ENCODE data around the gene ZSWIM6. TPM values are rescaled to one million over a fixed set of nuclear protein-coding genes. Genes with fewer than 3 reads are reported as not detected.

Gene ZSWIM6
- total RNA-seq, 1 donor from 2014 or later: 5.9 TPM

- intact Hi-C loops (cut with micrococcal nuclease): no loop called here
These were observed 193.6 kb downstream of the ZSWIM6 start for GRCh38 chr5:61525512-61526206.

DNA sequence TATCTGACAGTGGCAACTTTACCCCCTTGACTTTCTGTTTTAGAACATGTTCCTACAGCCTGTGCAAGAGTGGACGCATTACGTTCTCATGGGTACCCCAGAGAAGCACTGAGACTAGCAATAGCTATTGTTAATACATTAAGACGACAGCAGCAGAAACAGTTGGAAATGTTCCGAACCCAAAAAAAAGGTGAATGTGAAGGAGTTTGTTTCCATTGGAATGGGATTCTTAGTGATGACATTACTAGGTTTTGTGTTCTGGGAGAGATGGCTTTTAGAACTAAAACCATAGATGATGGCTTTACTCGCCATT lies 194.1 kb downstream of the ZSWIM6 start:
- intact Hi-C loops (cut with micrococcal nuclease): no loop called here

GRCh38 chr5:61532983-61533382 lies 200.9 kb downstream of the ZSWIM6 start:
- intact Hi-C loops (cut with micrococcal nuclease): loop anchor here (5.0 kb wide), 1 partner anchor 371 kb away; the partner anchor contains the start of gene SMIM15

DNA sequence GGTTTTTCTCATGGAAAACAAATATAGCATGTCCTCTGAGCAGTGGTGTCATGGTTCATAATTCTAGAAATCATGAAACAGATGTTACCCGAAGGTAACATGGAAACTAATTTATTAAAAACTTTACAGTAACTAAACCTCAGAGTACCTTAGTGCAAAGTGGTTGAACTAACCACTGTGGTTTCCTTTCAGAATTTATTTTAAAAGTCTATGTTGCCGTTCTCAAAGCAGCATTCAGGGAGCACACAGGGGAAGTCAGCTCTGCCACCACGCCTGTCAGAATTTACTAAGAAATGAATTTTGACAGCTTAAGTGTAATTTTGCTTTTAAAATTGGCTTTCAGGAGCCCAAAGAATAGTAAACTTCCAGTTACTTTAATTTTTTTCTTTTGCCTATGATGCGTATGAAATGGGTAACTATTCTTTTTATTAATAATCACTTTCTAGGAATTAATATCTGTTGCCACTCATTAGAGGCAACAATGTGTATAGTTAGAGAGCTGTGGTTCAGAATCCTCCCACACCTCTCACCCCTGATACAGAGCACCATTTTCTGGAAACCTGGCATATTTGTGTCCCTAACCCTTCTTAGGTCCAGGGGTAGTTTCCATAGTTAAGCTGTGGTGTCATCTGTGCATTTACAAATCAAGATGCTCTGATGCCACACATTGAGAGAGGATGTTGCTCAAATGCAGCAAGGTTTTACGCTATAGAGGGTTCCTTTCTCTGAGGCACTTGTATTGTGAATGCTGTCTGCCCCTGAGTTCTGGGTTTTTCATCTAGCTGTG lies 202.6 kb downstream of the ZSWIM6 start:
- intact Hi-C loops (cut with micrococcal nuclease): loop anchor here (1.0 to 5.0 kb wide), 3 partner anchors 126 to 372 kb away; partner anchors contain the start of genes SMIM15 and ZSWIM6

GRCh38 chr5:61535828-61536227 lies 203.8 kb downstream of the ZSWIM6 start:
- intact Hi-C loops (cut with micrococcal nuclease): loop anchor here (2.0 kb wide), 1 partner anchor 203 kb away; the partner anchor contains the start of gene ZSWIM6

DNA sequence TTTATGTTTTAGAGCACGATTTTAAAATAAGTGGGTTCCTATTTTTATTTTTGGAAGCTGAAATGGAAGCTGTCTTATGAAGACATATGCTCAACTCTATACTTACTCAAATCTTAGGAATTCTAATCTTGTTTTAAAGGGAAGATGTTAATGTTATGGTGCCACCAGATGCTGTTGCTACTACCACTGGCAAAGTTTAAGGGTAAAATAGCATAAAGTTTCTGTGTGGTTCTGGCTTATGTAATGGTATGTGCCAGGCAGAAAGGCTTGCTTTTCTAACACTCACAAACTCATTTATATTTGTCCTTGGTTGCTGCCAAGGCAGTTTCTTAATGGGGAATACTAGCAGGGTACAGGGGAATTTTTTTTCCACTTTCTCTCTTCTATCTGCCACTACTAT lies 204.9 kb downstream of the ZSWIM6 start:
- intact Hi-C loops (cut with micrococcal nuclease): no loop called here

GRCh38 chr5:61538722-61539501 lies 206.9 kb downstream of the ZSWIM6 start:
- intact Hi-C loops (cut with micrococcal nuclease): no loop called here

GRCh38 chr5:61549530-61549929 lies 217.5 kb downstream of the ZSWIM6 start:
- intact Hi-C loops (cut with micrococcal nuclease): no loop called here

GRCh38 chr5:61551637-61552313 lies 219.7 kb downstream of the ZSWIM6 start:
- intact Hi-C loops (cut with micrococcal nuclease): no loop called here

DNA sequence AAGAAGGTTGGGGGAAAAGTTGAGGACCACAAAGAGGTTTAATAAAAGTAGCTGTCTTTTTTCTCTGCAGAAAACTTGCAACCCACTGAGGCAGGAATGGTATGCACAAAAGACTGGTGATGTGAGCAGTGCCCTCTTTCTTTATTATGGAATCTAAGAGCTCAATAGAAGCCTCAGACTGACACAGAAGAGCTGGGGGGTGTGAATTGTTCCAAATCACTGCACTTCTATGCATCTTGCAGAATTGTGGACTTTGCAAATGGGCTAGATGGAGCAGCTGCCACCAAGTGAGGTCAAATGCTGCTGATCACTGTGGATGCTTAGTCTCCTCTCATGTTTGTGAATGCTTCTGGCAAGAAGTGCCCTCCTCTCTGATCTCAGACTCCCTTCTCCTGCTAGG lies 227.1 kb downstream of the ZSWIM6 start:
- intact Hi-C loops (cut with micrococcal nuclease): no loop called here

- intact Hi-C loops (cut with micrococcal nuclease): no loop called here
These were observed 227.7 kb downstream of the ZSWIM6 start for GRCh38 chr5:61559722-61560121.

DNA sequence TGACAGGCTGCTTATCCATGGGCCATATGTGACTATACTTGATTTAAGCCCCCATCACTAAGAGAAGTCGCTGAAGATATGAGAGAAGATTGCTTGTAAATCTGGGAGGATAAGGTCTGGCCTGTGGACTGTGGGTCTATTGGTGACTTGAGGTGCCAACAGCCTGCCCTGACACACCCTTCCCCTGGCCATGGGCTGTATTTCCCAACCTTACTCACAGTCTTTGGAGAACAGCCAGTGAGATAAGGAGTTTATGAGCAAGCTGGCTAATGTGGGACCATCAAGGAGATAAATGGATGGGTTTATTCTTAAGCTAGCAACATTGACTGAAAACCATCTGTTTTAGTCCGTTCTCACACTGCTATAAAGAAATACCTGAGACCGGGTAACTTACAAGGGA lies 231.3 kb downstream of the ZSWIM6 start:
- intact Hi-C loops (cut with micrococcal nuclease): no loop called here

GRCh38 chr5:61567337-61567736 lies 235.3 kb downstream of the ZSWIM6 start:
- intact Hi-C loops (cut with micrococcal nuclease): no loop called here

GRCh38 chr5:61569353-61569752 lies 237.3 kb downstream of the ZSWIM6 start:
- intact Hi-C loops (cut with micrococcal nuclease): no loop called here

DNA sequence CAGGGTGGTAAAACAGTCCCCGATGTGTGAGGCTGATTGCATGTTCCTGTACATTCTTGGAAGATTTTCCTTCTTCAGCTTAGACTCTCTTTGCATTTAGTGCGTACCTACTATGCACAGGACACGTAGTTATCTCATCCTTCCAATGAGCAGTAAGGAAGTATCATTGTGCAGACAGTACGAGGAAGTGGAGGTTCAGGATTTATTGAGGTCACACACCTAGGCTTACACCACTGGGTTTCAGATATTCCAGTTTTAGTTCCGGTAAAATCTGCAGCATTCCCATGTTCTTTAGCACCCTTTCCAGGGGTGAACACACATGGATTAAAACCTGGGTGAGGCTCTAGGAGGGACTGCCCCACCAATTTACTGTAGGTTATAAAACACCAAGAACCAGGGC lies 238.7 kb downstream of the ZSWIM6 start:
- intact Hi-C loops (cut with micrococcal nuclease): no loop called here

DNA sequence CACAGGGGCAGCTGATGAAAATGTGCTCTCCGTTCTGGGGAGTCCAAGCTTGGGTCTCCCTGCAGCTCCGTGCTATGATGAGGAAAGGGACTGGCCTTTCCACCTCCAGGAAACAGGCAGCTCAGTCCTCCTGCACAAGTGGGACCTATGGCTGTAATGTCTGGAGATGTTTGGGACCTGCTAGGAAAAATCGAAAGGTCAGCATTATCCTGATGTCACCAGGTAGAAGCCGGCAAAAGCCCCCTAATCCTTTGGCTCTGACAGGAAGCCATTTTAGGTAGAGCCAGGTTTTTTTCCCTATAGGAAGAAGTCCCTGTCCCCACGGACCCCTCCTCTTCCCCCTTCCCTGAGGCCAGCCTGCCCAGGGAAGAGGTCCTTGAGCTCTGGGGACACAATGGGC lies 240.9 kb downstream of the ZSWIM6 start:
- intact Hi-C loops (cut with micrococcal nuclease): no loop called here

GRCh38 chr5:61575103-61575502 lies 243.0 kb downstream of the ZSWIM6 start:
- intact Hi-C loops (cut with micrococcal nuclease): no loop called here

GRCh38 chr5:61575581-61575980 lies 243.5 kb downstream of the ZSWIM6 start:
- intact Hi-C loops (cut with micrococcal nuclease): no loop called here

- intact Hi-C loops (cut with micrococcal nuclease): no loop called here
These were observed 244.5 kb downstream of the ZSWIM6 start for GRCh38 chr5:61576556-61576955.

DNA sequence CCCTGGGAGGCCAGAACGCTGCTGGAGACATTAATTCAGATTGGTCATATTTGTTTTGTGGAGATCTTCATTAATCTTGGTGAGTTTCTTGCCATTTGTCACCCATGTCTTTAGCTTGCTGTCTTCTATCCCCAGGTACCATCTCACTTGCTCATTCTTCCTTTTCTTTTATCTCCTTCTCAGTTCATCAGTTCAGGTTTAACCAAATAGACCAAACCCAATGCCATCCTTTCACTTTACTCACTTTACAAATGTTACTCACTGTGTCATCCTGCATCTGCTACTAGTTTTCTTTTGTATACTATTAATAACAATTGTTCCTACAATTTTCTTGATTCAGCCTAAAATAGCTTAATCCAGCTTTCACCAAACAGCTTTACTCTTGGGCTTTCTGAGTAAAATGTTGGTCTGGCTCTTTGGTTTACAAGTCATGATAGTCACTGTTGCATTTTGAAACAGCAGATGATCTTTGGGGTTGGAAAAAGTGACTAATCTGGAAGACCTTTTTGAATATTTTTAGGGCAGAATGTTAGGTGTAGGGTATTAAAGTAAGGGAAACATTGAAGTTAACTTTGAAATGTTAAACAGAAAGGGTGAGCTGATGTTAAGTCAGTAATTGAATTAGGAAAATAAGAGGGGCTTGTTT lies 246.9 kb downstream of the ZSWIM6 start:
- intact Hi-C loops (cut with micrococcal nuclease): no loop called here

Measured in T-helper 1 cell treated with Interleukin-12 subunit alpha and Interleukin-12 subunit beta and Interleukin-4 antibody, amounts not matched to agents 30 ng/mL and 1 ng/mL, for 36 hours (primary cell).